GM23248 (cell line): ENCODE results near the gene SURF4. TPM values are rescaled to one million over a fixed set of nuclear protein-coding genes. Genes with fewer than 3 reads are reported as not detected.

ENCODE experiments used
- DNase-seq: peaks from one replicate; pipeline ENCODE4 v3.0.0-alpha.2; 2015
- H2AFZ ChIP-seq: fragments of 200-600 bp; sonication (generic); 2 replicates; pipeline ENCODE4 v1.6.1; 2016; ENCODE audit warnings: antibody characterized with exemption
- H3F3A ChIP-seq: fragments of 200-600 bp; sonication (generic); 2 replicates; pipeline ENCODE4 v1.6.1; 2016; ENCODE audit warnings: mild to moderate bottlenecking, antibody characterized with exemption, mixed run types; ENCODE audit not compliant: insufficient read depth
- H3K27ac ChIP-seq: fragments of 200-600 bp; sonication (generic); 2 replicates; pipeline ENCODE4 v1.5.1; 2016; ENCODE audit warnings: mild to moderate bottlenecking
- H3K27me3 ChIP-seq: fragments of 200-600 bp; sonication (generic); replicated peaks from 2 replicates; pipeline ENCODE4 v1.6.1; 2016; ENCODE audit warnings: mild to moderate bottlenecking; ENCODE audit not compliant: insufficient read depth
- H3K36me3 ChIP-seq: fragments of 200-600 bp; sonication (generic); 2 replicates; pipeline ENCODE4 v1.6.1; 2016; ENCODE audit warnings: low read depth, mild to moderate bottlenecking
- H3K4me1 ChIP-seq: fragments of 200-600 bp; sonication (generic); 2 replicates; pipeline ENCODE4 v1.6.1; 2016; ENCODE audit warnings: mild to moderate bottlenecking; ENCODE audit not compliant: insufficient read depth
- H3K4me2 ChIP-seq: fragments of 200-600 bp; sonication (generic); one replicate; pipeline ENCODE4 v1.6.1; 2016; ENCODE audit warnings: mild to moderate bottlenecking; ENCODE audit not compliant: unreplicated experiment
- H3K4me3 ChIP-seq: fragments of 200-600 bp; sonication (generic); 2 replicates; pipeline ENCODE4 v1.5.1; 2016; ENCODE audit warnings: mild to moderate bottlenecking
- H3K79me2 ChIP-seq: fragments of 200-600 bp; sonication (generic); 2 replicates; pipeline ENCODE4 v1.6.1; 2016; ENCODE audit warnings: mild to moderate bottlenecking; ENCODE audit not compliant: insufficient read depth
- H3K9ac ChIP-seq: fragments of 200-600 bp; sonication (generic); 2 replicates; pipeline ENCODE4 v1.6.1; 2016; ENCODE audit warnings: mild to moderate bottlenecking
- H3K9me2 ChIP-seq: fragments of 200-600 bp; sonication (generic); 2 replicates; pipeline ENCODE4 v1.6.1; 2016; ENCODE audit warnings: mixed run types, mild to moderate bottlenecking, moderate library complexity; ENCODE audit not compliant: insufficient read depth
- H3K9me3 ChIP-seq: fragments of 200-600 bp; sonication (generic); one replicate; pipeline ENCODE4 v1.6.1; 2017; ENCODE audit warnings: low read depth
- H4K20me1 ChIP-seq: fragments of 200-600 bp; sonication (generic); 2 replicates; pipeline ENCODE4 v1.6.0; 2016; ENCODE audit not compliant: insufficient read depth
- EZH2 ChIP-seq: fragments of 200-600 bp; sonication (generic); IDR thresholded peaks from 2 replicates; pipeline ENCODE4 v1.6.1; 2018; ENCODE audit warnings: antibody characterized with exemption, mild to moderate bottlenecking; ENCODE audit not compliant: insufficient read depth, poor library complexity, severe bottlenecking
- EZH2phosphoT487 ChIP-seq: fragments of 200-600 bp; sonication (generic); IDR thresholded peaks from 2 replicates; pipeline ENCODE4 v1.6.1; 2018; ENCODE audit warnings: antibody characterized with exemption, moderate library complexity, mild to moderate bottlenecking, low read depth; ENCODE audit not compliant: insufficient read depth
- WGBS, 2 experiments: methylation state at CpG; one replicate each; pipeline ENCODE4 v1.1.6; 2015 to 2017; ENCODE audit warnings: low lambda C conversion rate in 2 of 2, low coverage in 1 of 2; ENCODE audit errors: missing lambda C conversion rate in 2 of 2; 5-methylcytosine and 5-hydroxymethylcytosine counted together
- in situ Hi-C: fragments of 300-500 bp; cut with MboI; formaldehyde crosslinking; loops from 2 replicates; pipeline ENCODE4 v1.15.0; 2020
- polyA plus RNA-seq: library from polyadenylated mRNA; unstranded; fragments of >200 nt; fragmentation: Nextera tagmentation; extraction: Ambion mirVana; gene quantifications from 2 replicates; pipeline ENCODE4 v1.2.1, GENCODE V29; 2016
- total RNA-seq: library from RNA; depleted of rRNA; stranded (reverse); fragments of >200 nt; shearing (Covaris generic); gene quantifications from 2 replicates; pipeline ENCODE4 v1.2.3, GENCODE V29; 2014

SURF4 gene
- total and polyA plus RNA-seq, 2 experiments from 2014 or later, result 406 to 638 TPM

DNA sequence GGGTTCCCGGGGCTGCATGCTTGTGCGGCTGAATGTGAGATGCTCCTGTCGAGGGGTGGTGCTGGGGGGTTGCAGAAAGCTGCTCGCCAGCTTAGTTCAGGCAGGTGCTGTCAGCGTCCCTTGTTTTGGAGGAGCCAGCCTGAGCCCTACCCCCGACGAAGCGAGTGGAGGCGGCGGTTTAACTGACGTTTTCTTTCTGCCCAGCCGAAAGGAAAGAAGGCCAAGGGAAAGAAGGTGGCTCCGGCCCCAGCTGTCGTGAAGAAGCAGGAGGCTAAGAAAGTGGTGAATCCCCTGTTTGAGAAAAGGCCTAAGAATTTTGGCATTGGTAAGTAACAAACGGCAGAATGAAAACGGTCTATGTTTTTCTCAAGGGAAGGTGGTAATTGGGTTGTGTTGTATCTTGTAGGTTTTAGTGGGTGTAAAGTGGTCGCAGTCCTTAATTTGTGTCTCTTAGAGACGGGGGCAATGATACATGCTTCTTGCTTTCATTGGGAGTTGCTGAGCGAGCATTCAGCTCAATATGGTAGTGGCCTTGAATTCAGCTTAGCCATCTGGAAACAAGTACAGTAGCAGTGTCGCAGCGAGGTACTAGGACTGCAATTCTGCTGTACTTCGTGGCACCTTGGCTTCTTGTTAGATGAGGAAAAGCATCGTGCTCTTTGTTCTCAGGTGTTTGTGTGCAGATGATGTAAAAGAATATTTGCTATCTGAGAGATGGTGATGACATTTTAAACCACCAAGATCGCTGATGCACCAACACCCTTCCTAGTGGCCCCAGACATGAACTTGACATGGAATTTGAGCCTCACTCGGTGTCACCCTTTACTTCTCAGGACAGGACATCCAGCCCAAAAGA lies 26.9 kb downstream of the SURF4 start:
- Histone ChIP-seq H3K9me2 (no peaks in the 10 kb centered on the region), H3K36me3 (peaks cover 38% of the 10 kb centered on the region), H3K4me3 (peak overlapping the region; percentile 98), H2AFZ (no peak overlapping the region), H3K9me3 (no peaks in the 10 kb centered on the region), H3K79me2 (peaks cover 63% of the 10 kb centered on the region), H4K20me1 (no peaks in the 10 kb centered on the region), H3F3A (peaks cover 54% of the 10 kb centered on the region), H3K4me1 (peaks cover 16% of the 10 kb centered on the region), H3K27ac (peak overlapping the region; percentile 94), H3K9ac (peak overlapping the region; percentile 99), H3K4me2 (peak overlapping the region; percentile 100), H3K27me3 (no peaks in the 10 kb centered on the region)
- WGBS, 2 experiments, result 4% methylated on average over 24 to 25 of the region's 25 CpGs
- in situ Hi-C loops, result no loop called here
- peak; percentile 43 for DNase-seq
- TF ChIP-seq EZH2phosphoT487 (no peak), EZH2 (no peak)

DNA sequence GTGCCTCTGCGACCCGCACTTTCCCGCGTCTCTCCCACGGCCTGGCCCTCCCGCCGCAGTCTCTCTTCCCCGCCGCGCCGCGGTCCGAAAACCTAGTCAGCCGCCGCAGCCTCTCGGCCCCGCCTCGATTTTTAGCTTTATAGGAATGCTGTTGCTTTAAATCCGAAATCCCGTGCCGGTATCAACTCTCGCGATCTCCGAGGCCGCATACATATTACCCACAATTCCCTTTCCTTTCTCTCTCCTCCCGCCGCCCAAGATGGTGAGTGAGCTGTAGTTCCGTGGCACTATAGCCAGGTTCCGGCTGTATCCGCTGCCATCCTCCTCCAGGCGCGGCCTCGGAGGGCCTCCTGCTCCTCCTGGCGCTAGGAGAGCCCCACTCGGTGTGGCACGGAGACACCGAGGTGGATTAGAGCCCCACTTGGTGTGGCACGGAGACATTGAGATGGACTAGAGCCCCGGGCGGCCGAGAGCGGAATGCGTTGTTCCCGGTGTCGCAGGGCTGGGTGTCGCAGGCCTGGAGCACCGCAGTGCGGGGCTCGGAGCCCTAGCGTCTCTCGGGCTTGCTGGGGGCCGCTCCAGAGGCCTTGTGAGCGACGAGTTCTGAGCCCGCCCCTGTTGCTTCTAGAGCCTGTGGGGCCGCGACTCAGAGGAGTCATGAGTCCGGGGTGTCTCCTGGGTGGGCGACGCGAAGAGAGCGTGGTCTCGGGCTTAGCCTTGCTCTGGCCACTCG lies 27.7 kb downstream of the SURF4 start, which contains the start of the genes MED22 and RPL7A:
Gene MED22, minus strand, starts transcription at position 147 of the 733 bp plus-strand sequence. CDS start 1,469 bp downstream, outside the sequence.
Gene RPL7A, plus strand, starts transcription at position 234 of the 733 bp plus-strand sequence. Its CDS starts 26 bp downstream, at position 260.
- H4K20me1 ChIP-seq, result no peaks in the 10 kb centered on the region
- peaks cover 38% of the 10 kb centered on the region for H3K36me3 ChIP-seq

DNA sequence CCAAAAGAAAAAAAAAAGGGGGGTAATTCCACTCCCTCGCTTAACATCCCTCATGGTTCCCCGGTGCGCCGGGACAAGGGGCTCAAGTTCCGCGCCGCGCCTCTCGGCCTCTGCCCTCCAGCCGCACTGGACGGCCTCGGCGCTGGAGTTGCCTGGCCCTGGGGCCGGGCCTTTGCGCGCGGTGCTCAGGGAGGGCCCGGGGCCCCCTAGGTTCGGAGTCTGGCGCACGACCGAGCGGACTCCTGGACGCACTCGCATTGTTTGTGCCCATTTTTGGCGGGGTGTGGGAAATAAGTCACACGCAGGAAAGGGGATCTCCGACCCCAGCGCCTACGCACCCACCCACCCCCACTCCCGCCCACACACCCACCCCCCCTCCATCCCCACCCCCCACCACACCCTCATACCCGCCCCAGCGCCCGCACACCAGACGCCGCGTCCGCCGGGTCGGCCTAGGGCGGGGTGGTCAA lies 28.3 kb downstream of the SURF4 start:
- H3K4me2 ChIP-seq, result peak overlapping the region; percentile 95
- H3K9me2 ChIP-seq, result no peaks in the 10 kb centered on the region
- no peaks in the 10 kb centered on the region for H3K27me3 ChIP-seq
- peak overlapping the region; percentile 94 for H3K27ac ChIP-seq
- no peaks in the 10 kb centered on the region for H4K20me1 ChIP-seq
- H3K4me3 ChIP-seq, result peak overlapping the region; percentile 98
- WGBS, 2 experiments, result 0% methylated on average over 27 to 36 of the region's 41 CpGs
- no peak for TF ChIP-seq EZH2
- no peak for TF ChIP-seq EZH2phosphoT487
- peak overlapping the region; percentile 99 for H3K9ac ChIP-seq
- peaks cover 63% of the 10 kb centered on the region for H3K79me2 ChIP-seq
- H2AFZ ChIP-seq, result peak overlapping the region; percentile 67
- peaks cover 37% of the 10 kb centered on the region for H3K36me3 ChIP-seq
- H3K4me1 ChIP-seq, result peaks cover 16% of the 10 kb centered on the region
- peaks cover 40% of the 10 kb centered on the region for H3F3A ChIP-seq
- H3K9me3 ChIP-seq, result no peaks in the 10 kb centered on the region
- DNase-seq, result peak; percentile 73
- in situ Hi-C loops, result no loop called here

More for the DNA sequence above, 27.7 kb downstream of the SURF4 start, which contains the start of the genes MED22 and RPL7A:
- Histone ChIP-seq H2AFZ (peak within 1 kb of the TSS; percentile 67), H3K9ac (peak within 1 kb of the TSS; percentile 99), H3K27me3 (no peaks in the 10 kb centered on the region), H3K4me2 (peak within 1 kb of the TSS; percentile 100), H3K9me3 (no peaks in the 10 kb centered on the region), H3K4me3 (peak within 1 kb of the TSS; percentile 98), H3K79me2 (peaks cover 63% of the 10 kb centered on the region), H3K4me1 (peaks cover 16% of the 10 kb centered on the region), H3F3A (peaks cover 46% of the 10 kb centered on the region), H3K27ac (peak within 1 kb of the TSS; percentile 94), H3K9me2 (no peaks in the 10 kb centered on the region)
- in situ Hi-C loops, result no loop called here
- 1% methylated on average over 63 of the region's 64 CpGs for WGBS, 2 experiments
- peak; percentile 98 for DNase-seq
- no peak for TF ChIP-seq EZH2phosphoT487
- no peak for TF ChIP-seq EZH2
